GM12801 (cell line): ENCODE measurements around the gene SH2D3C.

Experiments
- TF ChIP-seq, protein P1 (sequence below): IDR thresholded peaks from one replicate; pipeline ENCODE4 v1.5.1; 2011; ENCODE audit warnings: control low read depth; ENCODE audit not compliant: insufficient read length; ENCODE audit errors: extremely low read depth

SH2D3C gene

DNA sequence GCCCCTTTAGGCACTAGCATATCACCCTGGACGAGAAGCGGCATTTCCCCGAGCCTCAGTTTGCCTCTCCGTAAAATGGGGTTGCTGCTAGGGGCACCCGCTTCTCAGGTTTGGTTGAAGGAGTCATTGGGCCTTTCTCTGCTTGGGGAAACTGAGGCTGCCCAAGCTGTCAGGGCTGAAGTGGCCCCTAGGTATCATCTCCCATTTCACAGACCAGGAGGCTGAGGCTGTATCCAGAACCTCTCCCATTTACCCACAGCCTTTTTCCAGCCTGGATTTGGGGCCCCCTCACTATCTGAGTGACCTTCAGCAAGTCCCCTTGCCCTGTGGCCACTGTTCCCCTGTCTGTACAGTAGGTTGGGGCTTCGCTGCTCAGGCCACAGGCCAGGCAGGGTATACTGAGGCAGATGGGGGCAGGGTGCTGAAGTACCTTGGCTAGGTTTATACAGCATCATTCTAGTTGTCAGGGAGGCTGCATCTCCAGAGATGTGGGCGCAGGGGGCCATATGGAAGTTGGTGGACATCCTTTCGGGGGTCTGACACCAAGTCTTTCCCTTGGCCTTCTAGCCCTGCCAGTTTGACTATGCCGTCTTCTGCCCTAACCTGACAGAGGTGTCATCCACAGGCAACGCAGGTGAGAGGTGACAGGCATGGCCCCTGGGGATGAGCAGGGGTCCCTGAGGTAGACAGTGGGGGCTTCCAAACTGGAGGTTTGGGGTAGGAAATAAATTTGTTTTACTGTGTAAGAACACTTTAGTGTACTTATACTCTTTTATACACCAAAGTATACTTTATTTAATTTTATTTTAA lies 32.1 kb upstream of the SH2D3C start:
- TF ChIP-seq, protein P1, sequence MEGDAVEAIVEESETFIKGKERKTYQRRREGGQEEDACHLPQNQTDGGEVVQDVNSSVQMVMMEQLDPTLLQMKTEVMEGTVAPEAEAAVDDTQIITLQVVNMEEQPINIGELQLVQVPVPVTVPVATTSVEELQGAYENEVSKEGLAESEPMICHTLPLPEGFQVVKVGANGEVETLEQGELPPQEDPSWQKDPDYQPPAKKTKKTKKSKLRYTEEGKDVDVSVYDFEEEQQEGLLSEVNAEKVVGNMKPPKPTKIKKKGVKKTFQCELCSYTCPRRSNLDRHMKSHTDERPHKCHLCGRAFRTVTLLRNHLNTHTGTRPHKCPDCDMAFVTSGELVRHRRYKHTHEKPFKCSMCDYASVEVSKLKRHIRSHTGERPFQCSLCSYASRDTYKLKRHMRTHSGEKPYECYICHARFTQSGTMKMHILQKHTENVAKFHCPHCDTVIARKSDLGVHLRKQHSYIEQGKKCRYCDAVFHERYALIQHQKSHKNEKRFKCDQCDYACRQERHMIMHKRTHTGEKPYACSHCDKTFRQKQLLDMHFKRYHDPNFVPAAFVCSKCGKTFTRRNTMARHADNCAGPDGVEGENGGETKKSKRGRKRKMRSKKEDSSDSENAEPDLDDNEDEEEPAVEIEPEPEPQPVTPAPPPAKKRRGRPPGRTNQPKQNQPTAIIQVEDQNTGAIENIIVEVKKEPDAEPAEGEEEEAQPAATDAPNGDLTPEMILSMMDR, result no peak

DNA sequence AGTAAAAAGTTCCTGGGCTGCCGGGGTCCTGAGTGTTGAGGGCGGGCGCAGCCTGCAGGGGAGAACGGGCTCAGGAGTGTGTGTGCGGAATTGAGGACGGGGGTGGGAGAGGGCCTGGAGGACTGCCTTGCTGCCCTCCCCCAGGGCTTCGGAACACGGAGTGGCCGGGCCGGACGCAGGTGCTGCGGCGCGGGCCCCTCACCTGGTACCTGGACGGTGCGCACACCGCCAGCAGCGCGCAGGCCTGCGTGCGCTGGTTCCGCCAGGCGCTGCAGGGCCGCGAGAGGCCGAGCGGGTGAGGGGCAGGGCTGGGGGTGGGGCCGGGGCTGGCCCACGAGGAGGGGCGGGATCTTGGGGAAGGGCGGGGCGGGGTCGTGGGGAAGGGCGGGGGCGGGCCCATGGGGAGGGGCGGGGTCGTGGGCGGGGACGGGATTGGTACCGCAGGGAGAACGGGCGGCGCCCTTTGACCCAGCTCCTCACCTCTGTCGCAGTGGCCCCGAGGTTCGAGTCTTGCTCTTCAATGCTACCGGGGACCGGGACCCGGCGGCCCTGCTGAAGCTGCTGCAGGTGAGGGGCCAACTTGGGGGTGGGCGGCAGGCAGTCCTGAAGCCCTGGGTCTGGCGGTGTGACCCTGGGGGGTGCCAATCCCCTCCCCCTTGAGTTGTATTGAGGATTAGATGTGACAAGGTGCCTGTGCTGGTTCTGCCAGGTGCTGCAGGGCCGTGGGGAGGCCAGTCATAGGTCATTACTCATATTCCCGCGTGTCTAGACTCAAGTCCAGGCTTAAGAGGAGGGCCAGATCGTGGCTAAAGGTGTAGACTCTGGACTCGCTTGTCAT lies 31.3 kb upstream of the SH2D3C start:
- TF ChIP-seq, protein P1, result no peak

DNA sequence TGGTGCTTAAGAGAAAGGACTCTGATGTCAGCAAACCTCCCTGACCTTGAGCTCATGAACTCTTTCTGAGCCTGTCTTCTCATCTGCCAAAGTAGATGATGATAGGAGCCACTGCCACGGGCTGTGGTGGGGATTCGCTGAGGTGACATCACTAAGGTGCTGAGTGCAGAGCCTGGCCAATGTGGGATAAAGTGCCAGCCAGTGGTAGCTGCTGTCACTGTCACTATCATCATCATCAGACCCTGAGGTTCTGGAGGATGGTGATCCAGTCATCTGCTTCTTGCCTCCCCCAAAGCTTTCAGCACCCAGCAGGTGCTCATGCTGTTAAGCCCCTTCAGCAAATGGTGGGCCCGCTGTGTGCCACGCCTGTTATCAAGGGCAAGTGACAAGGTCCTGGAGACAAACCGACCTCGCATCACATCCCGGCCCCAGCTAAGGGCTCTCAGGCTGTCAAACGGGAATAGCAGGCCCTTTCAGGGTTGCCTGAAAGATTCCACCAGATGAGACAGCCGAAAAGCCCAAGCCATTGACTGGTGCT lies 30.6 kb upstream of the SH2D3C start:
- TF ChIP-seq, protein P1, result no peak

DNA sequence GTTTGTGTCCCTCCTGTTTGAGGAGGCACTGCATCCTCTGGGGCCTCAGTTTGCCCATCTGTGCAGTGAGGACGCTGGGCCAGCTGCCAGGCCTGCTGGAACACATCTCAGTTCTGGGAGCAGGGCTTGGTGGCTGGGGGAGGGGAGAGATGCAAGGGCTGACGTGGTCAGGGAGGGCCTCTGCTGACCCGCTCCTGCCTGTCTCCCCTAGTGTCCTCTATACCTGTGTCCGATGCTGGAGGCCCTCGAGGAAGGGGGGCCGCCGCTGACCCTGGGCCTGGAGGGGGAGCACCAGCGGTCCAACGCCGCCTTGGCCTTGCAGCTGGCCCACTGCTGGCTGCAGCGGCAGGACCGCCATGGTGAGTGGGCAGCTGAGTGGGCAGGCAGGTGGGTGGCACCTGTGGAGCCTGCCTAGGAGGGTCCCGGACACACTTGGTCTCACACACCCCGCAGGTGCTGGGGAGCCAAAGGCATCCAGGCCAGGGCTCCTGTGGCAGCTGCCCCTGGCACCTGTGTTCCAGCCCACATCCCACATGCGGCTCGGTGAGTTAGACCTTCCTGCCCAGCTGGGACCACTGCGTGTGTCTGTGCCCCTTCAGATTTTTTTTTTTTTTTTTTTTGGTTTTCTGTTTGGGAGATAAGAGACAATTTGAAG lies 30.0 kb upstream of the SH2D3C start:
- TF ChIP-seq, protein P1, result no peak

DNA sequence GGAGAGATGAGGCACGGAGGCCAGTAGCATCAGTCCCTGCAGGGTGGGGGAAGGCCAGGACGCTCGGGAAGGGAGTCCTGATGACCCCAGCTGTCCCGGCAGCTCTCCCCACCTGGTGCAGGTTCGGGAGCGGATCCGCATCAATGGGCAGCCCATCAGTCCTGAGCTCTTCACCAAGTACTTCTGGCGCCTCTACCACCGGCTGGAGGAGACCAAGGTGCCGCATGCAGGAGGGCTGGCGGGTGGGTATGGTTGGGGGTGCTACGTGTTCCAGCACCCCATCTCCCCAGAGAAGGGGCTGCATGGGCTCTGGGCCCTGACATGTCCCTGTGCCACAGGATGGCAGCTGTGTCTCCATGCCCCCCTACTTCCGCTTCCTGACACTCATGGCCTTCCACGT lies 28.4 kb upstream of the SH2D3C start:
- TF ChIP-seq, protein P1, result no peak

DNA sequence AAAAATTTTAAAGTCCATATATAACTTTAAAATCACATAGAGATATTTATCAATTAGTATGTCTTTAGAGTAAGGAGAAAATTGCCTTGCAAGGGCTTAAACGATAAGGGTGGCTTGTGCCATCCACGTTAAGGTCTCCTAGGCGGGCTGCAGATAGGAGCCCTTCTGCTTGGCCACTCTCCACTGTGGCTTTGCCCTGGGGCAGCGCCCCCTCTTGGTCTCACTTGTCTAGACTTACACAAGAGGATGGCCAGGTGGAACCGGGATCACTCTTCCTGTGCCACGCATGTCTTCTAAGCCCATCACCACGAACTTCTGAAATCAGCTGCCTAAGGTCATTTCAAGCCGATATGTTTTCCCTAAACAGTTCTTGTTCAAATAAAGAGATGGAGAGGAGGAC lies 27.2 kb upstream of the SH2D3C start:
- TF ChIP-seq, protein P1, result no peak
